GM19438 (cell line): ENCODE measurements around the gene CRMP1.

Experiments
- ATAC-seq: cut with Tn5 transposase; IDR thresholded peaks from one replicate; pipeline ENCODE4 v1.9.1; 2021; ENCODE audit warnings: low read depth; ENCODE audit not compliant: unreplicated experiment

The CRMP1 gene

DNA sequence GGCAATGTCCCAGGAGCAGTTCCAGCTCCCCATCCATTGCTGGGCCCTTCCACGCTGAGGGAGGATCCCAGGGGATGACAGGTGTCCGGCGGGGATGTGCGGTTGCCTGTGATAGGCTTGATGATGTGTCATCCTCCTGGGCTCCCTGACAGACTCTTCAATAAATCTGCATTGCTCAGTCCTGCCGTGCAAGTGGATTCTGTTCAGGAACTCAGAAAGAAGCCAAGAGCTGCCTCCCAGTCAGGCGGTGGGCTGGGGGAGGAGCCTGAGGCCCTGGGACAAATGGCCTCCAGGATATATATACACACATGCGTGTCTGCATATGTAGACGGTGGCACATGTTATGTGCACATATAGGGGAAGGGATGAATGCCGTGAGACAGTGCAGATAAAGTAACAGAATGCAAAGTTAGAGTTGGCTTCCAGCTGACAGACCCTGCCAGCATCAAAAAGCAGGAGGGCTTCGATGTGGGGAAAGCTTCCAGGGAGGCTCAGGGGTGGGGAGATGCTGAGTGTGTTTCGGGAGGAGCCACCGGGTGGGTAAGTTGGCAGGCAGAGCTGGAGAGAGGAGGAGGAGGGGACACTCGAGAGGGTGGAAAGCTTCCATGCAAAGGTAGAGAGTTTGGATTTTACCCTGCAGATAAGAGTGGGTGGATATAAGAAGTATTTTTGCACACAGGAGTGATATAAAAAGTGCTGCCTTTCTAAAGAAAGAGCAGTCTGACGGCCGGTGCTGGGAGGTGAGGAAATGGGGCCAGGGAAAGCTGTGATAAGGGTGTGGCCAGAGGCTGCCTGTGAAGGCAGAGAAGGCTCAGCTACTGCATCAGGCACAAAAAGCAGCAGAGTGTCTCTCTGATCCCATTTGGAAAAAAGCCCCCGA lies 28.5 kb upstream of the CRMP1 start:
- no peak for ATAC-seq

DNA sequence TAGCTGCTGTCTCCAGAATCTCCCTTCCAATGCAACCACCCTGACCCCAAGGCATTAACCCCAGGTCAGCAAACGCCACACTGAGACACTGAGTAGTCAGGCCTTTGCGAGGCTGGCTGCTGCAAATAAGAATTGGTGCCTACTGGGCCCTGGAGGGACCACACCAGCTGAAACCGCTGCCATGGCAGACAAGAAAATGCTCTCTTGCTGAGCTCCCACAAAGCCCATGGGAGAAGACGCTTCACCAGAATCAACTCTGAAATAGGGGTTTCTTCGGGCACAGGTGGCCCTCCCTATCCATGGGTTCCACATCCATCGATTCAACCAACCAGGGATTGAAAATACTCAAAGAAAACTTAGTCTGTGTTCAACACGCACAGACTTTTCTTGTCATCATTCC lies 26.7 kb upstream of the CRMP1 start:
- ATAC-seq: no peak

DNA sequence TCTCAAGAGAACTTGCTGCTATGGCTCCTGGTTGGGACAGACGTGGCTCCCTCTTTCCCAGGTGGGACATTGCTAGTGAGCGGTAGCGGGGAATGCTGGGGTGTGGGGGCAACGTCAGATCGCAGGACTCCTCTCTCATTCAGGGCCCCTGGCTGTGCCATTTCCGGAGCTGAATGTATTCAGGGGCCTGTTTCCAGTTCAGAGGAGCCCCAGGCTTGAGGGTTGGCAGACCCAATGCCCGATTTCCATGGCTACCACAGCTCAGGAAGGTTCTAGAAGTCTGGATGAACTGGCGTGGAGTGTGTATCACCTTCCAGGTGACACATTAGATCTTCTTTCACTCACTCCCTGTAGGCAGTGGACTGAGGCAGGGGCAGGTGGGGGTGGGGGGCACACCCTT lies 26.2 kb upstream of the CRMP1 start:
- ATAC-seq: no peak

DNA sequence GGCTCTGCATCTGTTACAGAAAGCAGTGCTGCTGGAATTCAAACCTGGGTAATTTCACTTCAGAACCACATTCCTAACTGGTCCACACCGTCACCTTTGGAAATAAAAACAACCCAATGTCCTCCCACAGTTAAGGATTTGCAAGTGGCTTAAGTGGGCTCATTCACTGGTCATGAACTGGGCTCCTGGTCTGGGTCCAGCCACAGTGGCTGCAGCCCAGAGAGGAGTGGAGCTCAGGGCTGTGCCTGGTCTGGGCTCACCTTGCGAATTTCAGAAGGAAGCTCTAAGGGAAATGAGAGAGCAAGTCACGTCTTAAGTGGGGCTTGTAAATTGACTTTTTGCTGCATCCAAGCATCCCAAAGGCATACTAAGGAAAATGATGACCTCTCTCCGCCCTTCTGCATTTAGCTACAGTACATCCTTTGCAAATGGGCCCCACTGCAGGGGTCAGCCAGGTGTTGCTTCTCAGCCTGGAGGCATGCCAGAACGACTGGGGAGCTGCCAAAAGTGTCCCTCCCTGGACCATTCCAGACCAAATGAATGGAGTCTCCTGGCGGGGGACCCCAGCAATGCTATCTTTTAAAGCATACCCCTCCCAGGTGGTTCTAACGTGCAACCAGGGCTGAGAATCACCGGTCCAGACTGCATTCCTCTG lies 25.6 kb upstream of the CRMP1 start:
- ATAC-seq: no peak

DNA sequence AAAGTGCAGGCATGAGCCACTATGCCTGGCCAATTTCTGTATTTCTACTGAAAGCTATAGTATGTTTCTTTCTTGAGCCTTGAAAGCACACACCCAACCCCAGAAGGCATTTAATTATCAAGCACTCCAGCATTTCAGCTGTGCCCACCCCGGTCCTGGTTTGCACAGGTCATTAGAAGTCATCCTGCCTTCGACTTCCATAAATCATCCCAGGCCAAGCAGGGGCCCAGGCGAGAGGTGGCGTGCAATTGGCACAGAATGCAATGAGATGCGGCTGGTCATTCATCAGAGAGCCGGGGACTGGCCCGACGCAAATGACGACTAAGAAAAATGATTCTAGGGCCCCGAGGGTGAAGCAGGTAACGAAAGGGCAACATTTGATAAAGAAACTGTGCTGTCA lies 24.8 kb upstream of the CRMP1 start:
- ATAC-seq: no peak

DNA sequence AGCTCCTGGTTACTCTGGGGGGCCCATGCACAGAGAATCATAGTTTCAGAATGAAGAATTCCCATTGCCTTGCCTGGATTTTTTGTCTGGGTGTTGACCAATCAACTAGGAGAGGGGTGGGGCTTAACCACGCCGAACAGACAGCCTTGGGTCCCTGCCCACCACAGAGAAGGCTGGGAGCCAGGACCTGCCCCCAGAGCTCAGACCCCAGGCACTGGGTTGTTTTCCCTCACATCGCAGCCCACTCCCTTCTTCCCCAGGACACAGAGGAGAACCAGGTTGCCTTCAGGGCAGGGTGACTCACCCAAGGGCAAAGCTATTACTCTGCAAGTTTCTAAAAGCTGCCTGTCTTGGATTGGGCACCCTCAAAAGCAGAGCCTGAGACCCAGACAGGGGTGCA lies 23.3 kb upstream of the CRMP1 start:
- ATAC-seq: no peak

DNA sequence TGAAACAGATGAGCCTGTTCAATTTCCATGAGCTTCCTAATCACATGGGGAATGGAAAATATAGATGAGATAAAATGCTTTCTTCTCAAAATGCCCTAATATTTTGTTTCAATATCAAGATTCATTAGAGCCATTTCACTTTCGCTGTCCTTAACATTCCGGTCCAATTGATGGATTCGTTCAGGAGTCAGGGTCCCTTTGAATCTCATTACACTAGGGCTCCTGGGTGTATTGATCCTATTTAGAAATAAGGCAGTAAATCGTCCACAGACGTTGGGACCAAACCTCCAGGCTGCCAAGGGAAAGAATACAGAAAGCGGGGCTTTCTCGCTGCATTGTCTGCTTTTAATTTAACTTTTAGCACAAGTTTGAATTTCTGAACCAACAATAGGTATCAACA lies 20.6 kb upstream of the CRMP1 start:
- ATAC-seq: no peak

DNA sequence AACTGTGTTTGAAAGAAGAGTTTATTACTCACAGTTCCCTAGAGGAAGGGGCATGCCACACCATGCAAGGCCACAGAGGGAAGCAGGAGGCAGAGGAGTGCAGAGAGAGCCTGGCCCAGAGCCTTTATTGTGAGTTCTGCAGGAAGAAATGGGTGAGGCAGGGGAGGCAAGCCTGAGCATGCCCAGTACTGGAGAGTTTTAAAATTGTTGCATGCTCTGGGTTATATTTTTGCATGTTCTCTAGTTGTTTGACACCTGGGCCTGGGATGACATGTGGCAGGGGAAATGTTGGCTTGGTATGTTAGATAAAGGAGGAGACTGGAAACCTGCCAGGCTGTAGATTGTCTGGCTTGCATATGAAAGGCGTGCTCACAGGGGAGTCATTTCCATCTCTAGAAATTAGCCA lies 19.7 kb upstream of the CRMP1 start:
- ATAC-seq: no peak

DNA sequence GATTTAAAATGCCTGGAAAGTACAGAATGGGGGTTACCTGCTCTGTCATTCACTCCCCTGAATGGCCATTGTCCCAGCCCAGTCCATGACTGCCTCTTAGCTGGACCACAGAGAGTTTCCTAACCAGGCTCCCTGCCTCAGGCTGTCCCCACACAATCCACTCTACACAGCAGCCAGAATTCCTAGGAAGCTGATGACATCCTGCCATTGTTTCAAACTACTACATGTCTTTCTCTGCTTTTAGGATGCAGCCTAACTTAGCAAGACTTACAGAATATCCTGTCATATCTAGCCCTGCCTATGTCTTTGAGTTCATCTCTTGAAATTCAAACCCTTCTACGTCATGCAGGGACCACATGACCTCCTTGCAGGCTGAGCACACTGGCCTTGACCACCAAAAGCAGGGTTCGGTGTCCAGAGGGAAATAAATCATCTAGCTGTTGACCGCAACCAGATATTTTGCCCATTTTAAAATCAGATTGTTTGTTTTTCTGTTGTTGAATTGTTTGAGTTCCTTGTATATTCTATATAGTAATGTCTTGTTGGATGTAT lies 16.1 kb upstream of the CRMP1 start:
- no peak for ATAC-seq

DNA sequence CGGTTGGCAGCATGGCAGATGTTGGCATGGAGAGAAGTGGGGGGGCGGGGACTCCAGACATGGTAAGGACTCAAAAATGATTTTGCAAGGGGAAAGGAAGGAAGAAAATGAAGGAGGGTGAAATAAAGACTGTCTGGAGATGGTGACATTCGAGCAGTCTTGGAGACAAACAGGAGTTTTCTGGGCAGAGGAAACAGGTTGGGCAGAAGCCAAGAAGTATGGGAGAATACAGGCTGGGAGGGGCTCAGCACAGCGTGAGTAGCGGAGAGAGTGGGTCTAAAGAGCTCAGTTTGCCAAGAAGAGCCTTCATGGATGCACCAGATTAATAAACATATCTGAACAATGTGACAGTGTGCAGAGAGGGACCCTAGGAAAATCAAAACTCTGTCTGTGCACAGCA lies 13.3 kb upstream of the CRMP1 start:
- no peak for ATAC-seq

DNA sequence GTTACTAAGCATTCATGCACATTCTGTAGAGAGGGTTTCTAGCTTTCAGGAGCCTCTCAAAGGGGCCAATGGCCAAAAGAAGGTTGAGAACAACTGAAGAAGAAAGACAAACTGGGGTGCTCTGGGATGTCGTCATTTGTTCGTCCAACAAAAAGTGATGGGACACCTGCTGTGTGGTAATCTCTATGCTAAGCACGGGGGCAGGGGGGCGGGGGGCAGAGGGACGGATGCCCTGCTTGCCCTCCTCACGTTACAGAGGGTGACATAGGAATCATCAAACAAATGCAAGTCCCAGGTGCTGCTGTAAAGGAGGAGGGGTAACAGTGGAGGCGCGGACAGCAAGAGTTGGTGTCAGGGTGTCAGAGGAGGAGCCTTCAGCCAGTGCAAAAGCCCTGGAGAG lies 12.8 kb upstream of the CRMP1 start:
- ATAC-seq: no peak

DNA sequence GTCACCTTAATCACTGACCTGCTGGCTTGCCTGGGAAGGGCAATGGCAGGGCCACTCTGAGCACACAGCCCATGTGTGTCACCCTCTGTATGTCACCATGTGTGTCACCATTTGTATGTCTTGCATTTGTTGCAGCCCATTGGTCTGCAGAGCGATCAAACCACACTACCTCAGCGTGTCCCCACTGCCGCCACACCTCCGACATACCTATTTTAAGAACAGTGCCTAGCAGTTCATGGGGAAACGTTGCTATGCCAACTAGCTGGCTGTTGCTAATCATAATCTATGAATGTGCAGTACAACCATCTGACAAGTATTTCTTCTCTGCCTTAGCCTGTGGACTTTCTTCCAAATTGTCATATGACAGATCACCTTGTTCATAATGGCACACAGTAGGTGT lies 8.0 kb upstream of the CRMP1 start:
- no peak for ATAC-seq

DNA sequence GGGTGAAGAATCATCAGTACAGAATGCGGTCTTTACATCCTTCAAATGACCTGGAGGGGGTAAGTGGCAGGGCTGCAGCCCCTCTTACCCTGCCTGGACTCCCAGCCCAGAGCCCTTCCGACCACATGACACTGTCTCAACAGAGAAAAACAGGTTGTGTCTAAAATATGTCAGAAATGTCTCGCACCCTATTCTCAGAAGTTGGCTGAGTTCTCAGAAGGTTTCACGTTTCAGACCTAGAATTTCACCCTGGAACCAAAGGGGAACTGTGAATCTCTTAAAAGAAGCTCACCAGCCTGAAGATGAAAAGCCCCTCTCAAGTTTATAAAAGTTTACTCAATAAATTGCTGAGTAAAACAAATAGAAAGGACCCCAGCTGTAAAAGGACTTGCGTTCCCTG lies 7.0 kb upstream of the CRMP1 start:
- no peak for ATAC-seq

DNA sequence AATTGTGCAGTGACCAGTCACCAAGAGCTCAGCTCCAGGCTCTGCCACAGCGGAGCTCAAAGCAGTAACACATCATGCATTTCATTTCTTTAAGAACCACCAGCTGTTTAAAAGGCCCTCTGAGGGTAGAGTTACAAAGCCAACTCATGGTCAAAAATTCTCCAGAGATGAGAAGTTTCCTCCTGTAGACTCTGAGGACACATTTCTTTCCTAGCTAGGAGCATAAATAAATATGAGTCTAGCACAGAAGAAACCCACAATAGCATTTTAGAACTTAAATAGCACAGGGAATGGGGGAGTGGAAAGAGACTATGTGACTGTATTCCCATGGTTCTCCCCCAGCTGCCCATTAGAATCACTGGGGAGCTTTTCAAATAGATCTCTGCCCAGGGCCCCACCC lies 6.5 kb upstream of the CRMP1 start:
- no peak for ATAC-seq

DNA sequence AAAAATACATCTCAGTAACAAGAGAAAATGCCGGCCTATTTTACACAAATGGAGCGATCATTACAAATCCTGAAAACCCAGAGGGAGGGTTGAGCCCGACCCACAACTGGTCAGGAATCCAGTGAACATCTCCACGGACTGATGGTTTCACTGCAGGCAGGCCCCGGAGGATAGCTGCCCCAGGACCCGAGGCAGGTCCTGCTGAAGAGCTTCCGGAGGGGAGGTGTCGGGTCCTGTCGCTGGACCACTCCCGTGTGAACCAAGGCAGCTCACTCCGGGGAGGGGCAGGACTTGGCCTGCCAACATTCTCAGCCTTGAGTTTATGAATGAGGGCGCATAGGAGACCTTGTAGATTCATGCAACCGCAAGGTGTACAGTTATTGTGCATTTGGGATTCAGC lies 4.8 kb upstream of the CRMP1 start:
- no peak for ATAC-seq

DNA sequence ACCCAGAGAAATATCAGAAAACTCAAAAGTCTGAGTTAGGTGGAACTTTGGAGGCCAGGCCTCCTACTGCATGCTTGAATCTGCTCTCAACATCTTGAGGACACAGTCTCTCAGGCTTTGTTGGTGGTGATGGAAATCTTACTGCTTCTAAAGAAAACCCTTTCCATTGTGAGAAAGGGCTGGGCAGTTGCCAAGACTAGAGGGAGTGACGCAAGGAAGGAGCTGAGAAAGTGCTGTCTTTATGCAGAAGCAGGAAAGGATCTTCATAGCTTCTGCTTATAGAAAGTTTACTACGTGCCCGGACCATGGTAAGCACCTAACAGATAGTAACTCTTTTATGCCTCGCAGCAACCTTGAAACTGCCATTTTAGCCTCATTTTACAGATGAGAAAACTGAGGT lies 2.4 kb upstream of the CRMP1 start:
- no peak for ATAC-seq

DNA sequence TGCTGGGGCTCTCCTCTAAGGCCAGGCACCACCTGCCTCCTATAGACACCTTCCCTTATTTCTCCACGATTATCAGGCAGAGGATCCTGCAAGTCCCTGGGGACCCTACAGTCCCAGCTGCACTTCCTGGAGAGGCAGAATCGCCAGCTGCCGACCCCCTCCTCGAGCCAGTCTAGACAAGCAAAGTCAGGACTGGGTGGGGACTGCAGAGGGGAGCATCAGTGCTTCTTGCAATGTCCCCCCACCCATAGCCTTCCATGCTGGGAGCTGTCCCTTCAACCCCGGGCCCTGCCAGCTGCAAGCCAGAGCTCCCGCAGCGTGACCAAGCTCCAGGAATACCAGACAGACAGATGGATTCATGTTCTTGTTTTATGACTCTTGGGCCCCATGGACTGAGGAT lies 1.4 kb upstream of the CRMP1 start:
- ATAC-seq: no peak

DNA sequence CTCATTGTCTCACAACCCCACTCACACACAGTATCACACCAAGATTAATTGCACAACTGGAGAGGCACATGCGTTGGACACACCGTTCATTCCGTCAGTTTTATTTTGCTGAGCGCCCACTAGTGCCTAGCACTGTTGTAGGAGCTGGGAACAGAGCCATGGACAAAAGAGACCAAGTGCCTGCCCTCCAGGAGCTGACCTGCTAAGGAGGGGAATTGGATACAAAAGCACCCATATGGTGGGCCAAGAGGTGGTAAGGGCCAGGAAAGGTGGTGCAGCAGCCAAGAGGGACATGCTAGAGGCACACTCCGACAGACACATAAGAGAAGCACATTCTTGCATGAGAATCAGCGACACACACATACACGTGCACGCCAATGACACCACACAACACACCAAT lies 705 bp upstream of the CRMP1 start:
- no peak for ATAC-seq

DNA sequence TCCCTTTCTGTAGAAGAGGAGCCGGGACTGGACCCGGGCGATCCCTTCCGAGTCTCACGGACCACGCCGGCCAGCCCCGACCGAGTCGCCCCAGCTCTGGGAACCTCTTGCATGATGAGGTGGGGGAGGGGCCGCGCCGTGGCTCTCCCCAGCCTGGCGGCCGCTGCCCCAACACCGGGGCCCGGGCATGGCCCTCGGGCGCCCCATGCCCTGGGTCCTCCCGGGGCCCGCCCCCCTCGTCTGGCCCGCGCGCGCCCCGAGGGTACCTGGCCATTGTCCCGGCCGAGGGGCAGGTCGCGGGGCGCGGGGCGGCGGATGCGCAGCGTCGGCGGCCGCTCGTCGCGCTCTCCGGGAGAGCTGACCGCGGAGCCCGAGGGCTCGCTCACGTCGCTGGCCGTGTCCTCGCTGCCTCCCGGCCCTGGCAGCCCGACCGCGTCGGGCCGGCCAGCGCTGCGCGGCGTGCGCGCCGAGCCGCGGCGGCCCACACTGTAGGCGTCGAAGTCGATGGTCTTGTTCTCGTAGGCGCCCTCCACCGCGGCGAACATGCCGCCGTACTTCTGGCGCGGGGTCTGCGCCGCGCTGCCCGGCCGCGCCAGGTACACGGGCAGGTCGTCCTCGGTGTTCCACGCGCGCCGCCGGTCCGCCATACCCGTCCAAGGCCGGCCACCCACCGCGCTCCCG lies 423 bp downstream of the CRMP1 start:
- ATAC-seq: no peak

DNA sequence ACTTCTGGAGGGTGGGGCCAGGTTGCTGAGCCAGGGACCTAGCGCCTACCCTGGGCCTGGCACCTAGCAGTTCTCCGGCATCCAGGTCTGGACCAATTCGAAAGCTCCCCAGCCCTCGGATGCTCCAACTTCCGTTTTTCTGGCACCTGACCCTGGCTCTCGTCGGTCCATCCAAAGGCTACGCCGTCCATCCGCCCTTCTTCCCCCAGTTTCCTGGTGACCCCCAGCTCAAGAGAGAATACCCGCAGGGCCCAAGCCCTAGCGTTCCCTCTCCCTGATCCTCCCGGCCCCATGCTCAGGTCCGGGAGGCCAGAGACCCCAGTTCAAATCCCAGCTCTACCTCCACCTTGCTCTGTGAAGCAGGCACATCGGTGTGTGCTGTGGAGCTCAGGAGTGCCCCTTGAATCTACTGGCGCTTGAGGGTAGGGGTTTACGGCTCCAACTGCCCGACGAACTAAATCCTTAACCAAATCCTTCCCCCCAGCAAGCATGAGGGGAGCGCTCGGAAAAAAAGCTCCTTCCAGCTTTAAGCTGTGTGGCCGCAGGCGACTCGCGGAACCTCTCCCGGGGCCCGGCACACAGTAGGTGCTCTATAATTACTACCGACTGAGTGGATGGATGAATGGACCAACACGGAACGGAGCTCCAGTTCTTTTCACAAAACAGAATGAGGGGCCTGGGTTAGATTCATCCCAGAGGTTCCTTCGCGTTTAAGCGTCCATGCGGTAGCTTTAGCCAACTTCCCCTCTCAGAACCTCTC lies 1.1 kb downstream of the CRMP1 start:
- no peak for ATAC-seq
